C4-2B (cell line): ENCODE data around the gene FOXK1.

ENCODE experiments used
- CTCF ChIP-seq: fragments of 450-650 bp; conservative IDR thresholded peaks from 2 replicates; pipeline ENCODE4 v1.5.1; 2017; ENCODE audit warnings: mild to moderate bottlenecking
- ZFX ChIP-seq: fragments of 450-650 bp; IDR thresholded peaks from 2 replicates; pipeline ENCODE4 v1.6.1; 2017

- TF ChIP-seq CTCF (no peak), ZFX (no peak)
Measured at GRCh38 chr7:4683043-4683883, 1.2 kb downstream of the FOXK1 start.
